Astrocyte (in vitro differentiated cells and primary cell): ENCODE results near the gene SUN1. TPM values are rescaled to one million over a fixed set of nuclear protein-coding genes. Genes with fewer than 3 reads are reported as not detected.

ENCODE experiments used
- DNase-seq: peaks from one replicate; pipeline ENCODE4 v3.0.0-alpha.2; 2010; ENCODE audit warnings: low read depth
- FAIRE-seq: peaks from 2 replicates; lab custom pipeline; 2011; peaks lifted over from hg19 to GRCh38; lab: Jason Lieb, UNC
- H2AFZ ChIP-seq: 2 replicates; pipeline ENCODE4 v1.6.0; 2012; ENCODE audit warnings: low read depth, low read length, inconsistent platforms
- H3K27ac ChIP-seq: 2 replicates; pipeline ENCODE4 v1.5.1; 2011; ENCODE audit warnings: low read depth, low read length, inconsistent platforms
- H3K27me3 ChIP-seq: 2 replicates; pipeline ENCODE4 v1.6.0; 2011; ENCODE audit warnings: low read length, inconsistent platforms; ENCODE audit not compliant: insufficient read depth
- H3K36me3 ChIP-seq: 2 replicates; pipeline ENCODE4 v1.5.1; 2011; ENCODE audit warnings: low read length, inconsistent platforms; ENCODE audit not compliant: insufficient read depth
- H3K4me1 ChIP-seq: 2 replicates; pipeline ENCODE4 v1.5.1; 2011; ENCODE audit warnings: low read length, inconsistent platforms; ENCODE audit not compliant: insufficient read depth
- H3K4me2 ChIP-seq: 2 replicates; pipeline ENCODE4 v1.6.0; 2012; ENCODE audit warnings: low read length, inconsistent platforms
- H3K4me3 ChIP-seq: 2 replicates; pipeline ENCODE4 v1.5.1; 2011; ENCODE audit warnings: low read depth, mild to moderate bottlenecking, low read length, inconsistent platforms; ENCODE audit not compliant: insufficient read depth
- H3K79me2 ChIP-seq: 2 replicates; pipeline ENCODE4 v1.6.0; 2012; ENCODE audit warnings: mild to moderate bottlenecking, low read length, inconsistent platforms; ENCODE audit not compliant: insufficient read depth
- H3K9ac ChIP-seq: 2 replicates; pipeline ENCODE4 v1.6.0; 2012; ENCODE audit warnings: mild to moderate bottlenecking, low read length, inconsistent platforms
- H3K9me3 ChIP-seq: 2 replicates; pipeline ENCODE4 v1.5.1; 2012; ENCODE audit warnings: low read depth, mild to moderate bottlenecking, low read length, inconsistent platforms; ENCODE audit not compliant: insufficient read depth
- H4K20me1 ChIP-seq: 2 replicates; pipeline ENCODE4 v1.6.0; 2012; ENCODE audit warnings: low read length, inconsistent platforms; ENCODE audit not compliant: insufficient read depth
- H3K27ac Mint-ChIP-seq: one replicate; pipeline ENCODE4 v1.8.0; 2021; ENCODE audit warnings: mild to moderate bottlenecking, mixed read lengths; ENCODE audit not compliant: unreplicated experiment
- H3K27me3 Mint-ChIP-seq: one replicate; pipeline ENCODE4 v1.8.0; 2021; ENCODE audit warnings: low read depth, mixed read lengths; ENCODE audit not compliant: unreplicated experiment
- H3K36me3 Mint-ChIP-seq: one replicate; pipeline ENCODE4 v1.8.0; 2021; ENCODE audit warnings: low read depth, mixed read lengths; ENCODE audit not compliant: unreplicated experiment
- H3K4me1 Mint-ChIP-seq: one replicate; pipeline ENCODE4 v1.8.0; 2021; ENCODE audit warnings: low read depth, mixed read lengths; ENCODE audit not compliant: unreplicated experiment
- H3K4me3 Mint-ChIP-seq: one replicate; pipeline ENCODE4 v1.8.0; 2021; ENCODE audit warnings: mild to moderate bottlenecking, moderate library complexity, mixed read lengths; ENCODE audit not compliant: unreplicated experiment
- H3K9me3 Mint-ChIP-seq: one replicate; pipeline ENCODE4 v1.8.0; 2021; ENCODE audit warnings: mild to moderate bottlenecking, mixed read lengths; ENCODE audit not compliant: unreplicated experiment
- EZH2 ChIP-seq: IDR thresholded peaks from 2 replicates; pipeline ENCODE4 v1.6.1; 2012; ENCODE audit warnings: mild to moderate bottlenecking, low read length, inconsistent platforms; ENCODE audit not compliant: insufficient read depth
- total RNA-seq: library from RNA; stranded (reverse); gene quantifications from 2 replicates; pipeline ENCODE4 v1.2.1, GENCODE V29; 2021
- TF ChIP-seq, protein P1 (sequence below): IDR thresholded peaks from 2 replicates; pipeline ENCODE4 v1.5.1; 2011; ENCODE audit warnings: low read depth, mild to moderate bottlenecking, inconsistent platforms, low read length, moderate library complexity; ENCODE audit not compliant: insufficient read depth

Gene SUN1
- total RNA-seq, 1 donor from 2014 or later: 121 TPM

DNA sequence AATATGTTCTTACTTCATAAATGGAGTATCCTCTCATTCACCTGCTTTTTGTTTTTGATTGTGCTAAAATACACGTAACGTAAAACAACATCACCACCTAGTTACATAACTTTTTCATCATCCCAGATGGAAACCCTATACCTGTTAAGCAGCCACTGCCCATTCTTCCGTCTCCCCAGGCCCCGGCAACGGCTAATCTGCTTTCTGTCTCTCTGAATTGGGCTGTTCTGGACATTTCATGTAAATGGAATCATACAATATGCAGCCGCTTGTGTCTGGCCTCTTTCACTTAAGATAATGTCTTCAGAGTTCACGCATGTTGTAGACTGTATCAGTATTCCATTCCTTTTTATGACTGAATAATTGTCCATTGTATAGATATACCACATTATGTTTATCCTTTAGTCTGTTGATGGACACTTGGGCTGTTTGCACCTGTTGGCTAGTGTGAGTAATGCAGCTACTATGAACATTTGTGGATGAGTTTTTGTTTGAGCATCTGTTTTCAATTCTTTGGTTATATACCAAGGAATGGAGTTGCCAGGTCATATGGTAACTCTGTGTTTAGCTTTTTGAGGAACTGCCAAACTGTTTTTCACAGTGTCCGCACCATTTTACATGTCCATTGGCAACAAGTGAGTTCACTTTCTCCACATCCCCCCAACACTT, 14.1 kb upstream of the SUN1 start:
- H3K4me2 ChIP-seq: peak overlapping the region; percentile 99
- H3K4me1 Mint-ChIP-seq: peaks cover 38% of the 10 kb centered on the region
- no peak overlapping the region for H3K27ac ChIP-seq
- H3K27me3 ChIP-seq: no peaks in the 10 kb centered on the region
- peaks cover 4% of the 10 kb centered on the region for H3K36me3 Mint-ChIP-seq
- no peak overlapping the region for H3K4me3 ChIP-seq
- no peak overlapping the region for H2AFZ ChIP-seq
- FAIRE-seq: peak; percentile 41
- H3K4me3 Mint-ChIP-seq: peak overlapping the region; percentile 93
- H3K36me3 ChIP-seq: no peaks in the 10 kb centered on the region
- no peak overlapping the region for H3K9ac ChIP-seq
- no peaks in the 10 kb centered on the region for H3K27me3 Mint-ChIP-seq
- H3K79me2 ChIP-seq: peaks cover 65% of the 10 kb centered on the region
- no peak for TF ChIP-seq EZH2
- TF ChIP-seq, protein P1, sequence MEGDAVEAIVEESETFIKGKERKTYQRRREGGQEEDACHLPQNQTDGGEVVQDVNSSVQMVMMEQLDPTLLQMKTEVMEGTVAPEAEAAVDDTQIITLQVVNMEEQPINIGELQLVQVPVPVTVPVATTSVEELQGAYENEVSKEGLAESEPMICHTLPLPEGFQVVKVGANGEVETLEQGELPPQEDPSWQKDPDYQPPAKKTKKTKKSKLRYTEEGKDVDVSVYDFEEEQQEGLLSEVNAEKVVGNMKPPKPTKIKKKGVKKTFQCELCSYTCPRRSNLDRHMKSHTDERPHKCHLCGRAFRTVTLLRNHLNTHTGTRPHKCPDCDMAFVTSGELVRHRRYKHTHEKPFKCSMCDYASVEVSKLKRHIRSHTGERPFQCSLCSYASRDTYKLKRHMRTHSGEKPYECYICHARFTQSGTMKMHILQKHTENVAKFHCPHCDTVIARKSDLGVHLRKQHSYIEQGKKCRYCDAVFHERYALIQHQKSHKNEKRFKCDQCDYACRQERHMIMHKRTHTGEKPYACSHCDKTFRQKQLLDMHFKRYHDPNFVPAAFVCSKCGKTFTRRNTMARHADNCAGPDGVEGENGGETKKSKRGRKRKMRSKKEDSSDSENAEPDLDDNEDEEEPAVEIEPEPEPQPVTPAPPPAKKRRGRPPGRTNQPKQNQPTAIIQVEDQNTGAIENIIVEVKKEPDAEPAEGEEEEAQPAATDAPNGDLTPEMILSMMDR: peak; percentile 27
- peak; percentile 69 for DNase-seq
- no peaks in the 10 kb centered on the region for H3K9me3 ChIP-seq
- peaks cover 15% of the 10 kb centered on the region for H3K4me1 ChIP-seq
- H4K20me1 ChIP-seq: peaks cover 61% of the 10 kb centered on the region
- peak overlapping the region; percentile 81 for H3K27ac Mint-ChIP-seq
- H3K9me3 Mint-ChIP-seq: no peaks in the 10 kb centered on the region

DNA sequence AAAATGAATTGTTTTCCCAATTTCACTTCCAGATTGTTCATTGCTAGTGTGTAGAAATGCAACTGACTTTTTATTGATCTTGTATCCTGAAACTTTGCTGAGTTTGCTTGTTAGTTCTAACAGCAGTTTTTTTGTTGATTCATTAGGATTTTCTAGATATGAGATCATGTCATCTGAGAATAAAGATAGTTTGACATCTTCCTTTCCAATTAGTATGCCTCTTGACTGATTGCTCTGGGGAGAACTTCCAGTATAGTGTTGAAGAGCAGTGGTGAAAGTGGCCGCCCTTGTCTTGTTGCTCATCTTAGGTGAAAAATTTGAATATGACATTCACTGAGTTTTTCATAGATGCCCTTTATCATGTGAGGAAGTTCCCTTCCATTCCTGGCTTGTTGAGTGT, 11.9 kb upstream of the SUN1 start:
- Mint-ChIP-seq H3K9me3 (no peaks in the 10 kb centered on the region), H3K4me1 (peaks cover 29% of the 10 kb centered on the region), H3K27ac (no peak overlapping the region), H3K4me3 (no peak overlapping the region), H3K27me3 (no peaks in the 10 kb centered on the region), H3K36me3 (peaks cover 5% of the 10 kb centered on the region)
- Histone ChIP-seq H3K4me3 (no peak overlapping the region), H4K20me1 (peaks cover 78% of the 10 kb centered on the region), H3K9me3 (no peaks in the 10 kb centered on the region), H3K4me1 (peaks cover 8% of the 10 kb centered on the region), H3K9ac (no peak overlapping the region), H2AFZ (no peak overlapping the region), H3K27ac (no peak overlapping the region), H3K27me3 (no peaks in the 10 kb centered on the region), H3K4me2 (no peak overlapping the region), H3K36me3 (no peaks in the 10 kb centered on the region), H3K79me2 (peaks cover 84% of the 10 kb centered on the region)
- no peak for TF ChIP-seq EZH2
- TF ChIP-seq, protein P1: no peak
- peak; percentile 9 for FAIRE-seq
- no peak for DNase-seq

DNA sequence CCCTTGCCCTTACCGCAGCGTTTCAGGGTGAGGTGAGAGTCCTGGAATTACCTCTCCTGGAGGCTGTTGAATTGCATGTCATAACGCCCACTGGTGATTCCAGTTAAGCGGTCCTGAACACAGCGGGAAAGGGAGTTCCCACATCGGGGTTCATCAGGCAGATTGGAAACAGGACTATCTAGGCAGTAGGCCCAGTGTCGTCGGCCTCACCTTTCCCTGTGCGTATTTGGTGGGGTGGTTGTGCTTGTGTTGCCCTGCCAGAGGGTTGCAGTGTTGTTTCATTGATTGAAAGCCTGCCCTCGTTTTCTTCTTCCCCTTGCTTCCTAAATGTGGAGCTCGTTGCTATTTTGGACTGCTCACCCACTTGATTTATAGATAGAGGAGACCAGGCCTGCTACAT, 10.6 kb upstream of the SUN1 start:
- Histone ChIP-seq H3K4me1 (peaks cover 7% of the 10 kb centered on the region), H4K20me1 (peaks cover 85% of the 10 kb centered on the region), H3K36me3 (no peaks in the 10 kb centered on the region), H3K4me2 (no peak overlapping the region), H3K4me3 (no peak overlapping the region), H3K79me2 (peaks cover 97% of the 10 kb centered on the region), H3K9me3 (no peaks in the 10 kb centered on the region), H2AFZ (no peak overlapping the region), H3K27me3 (no peaks in the 10 kb centered on the region), H3K9ac (no peak overlapping the region), H3K27ac (no peak overlapping the region)
- H3K4me1 Mint-ChIP-seq: peaks cover 28% of the 10 kb centered on the region
- H3K9me3 Mint-ChIP-seq: no peaks in the 10 kb centered on the region
- no peak for FAIRE-seq
- no peak for DNase-seq
- TF ChIP-seq, protein P1: no peak
- TF ChIP-seq EZH2: no peak
- H3K36me3 Mint-ChIP-seq: peaks cover 5% of the 10 kb centered on the region
- H3K27me3 Mint-ChIP-seq: no peaks in the 10 kb centered on the region
- H3K27ac Mint-ChIP-seq: no peak overlapping the region
- no peak overlapping the region for H3K4me3 Mint-ChIP-seq
